Renal pelvis (tissue), 4 donors: Measurements from ENCODE around the gene REM2. TPM values are rescaled to one million over a fixed set of nuclear protein-coding genes. Genes with fewer than 3 reads are reported as not detected.

ENCODE experiments used
- DNase-seq: peaks from one replicate; pipeline ENCODE4 v3.0.0-alpha.2; 2013
- polyA plus RNA-seq, 3 donors: library from polyadenylated mRNA; unstranded; fragments of 120-200 nt; gene quantifications; one replicate each; pipeline ENCODE4 v1.2.1, GENCODE V29; 2013; ENCODE audit not compliant: insufficient read length in 3 of 3

Gene REM2
- polyA plus RNA-seq, 3 donors: 1.9 to 2.1 (median 1.9) TPM

DNA sequence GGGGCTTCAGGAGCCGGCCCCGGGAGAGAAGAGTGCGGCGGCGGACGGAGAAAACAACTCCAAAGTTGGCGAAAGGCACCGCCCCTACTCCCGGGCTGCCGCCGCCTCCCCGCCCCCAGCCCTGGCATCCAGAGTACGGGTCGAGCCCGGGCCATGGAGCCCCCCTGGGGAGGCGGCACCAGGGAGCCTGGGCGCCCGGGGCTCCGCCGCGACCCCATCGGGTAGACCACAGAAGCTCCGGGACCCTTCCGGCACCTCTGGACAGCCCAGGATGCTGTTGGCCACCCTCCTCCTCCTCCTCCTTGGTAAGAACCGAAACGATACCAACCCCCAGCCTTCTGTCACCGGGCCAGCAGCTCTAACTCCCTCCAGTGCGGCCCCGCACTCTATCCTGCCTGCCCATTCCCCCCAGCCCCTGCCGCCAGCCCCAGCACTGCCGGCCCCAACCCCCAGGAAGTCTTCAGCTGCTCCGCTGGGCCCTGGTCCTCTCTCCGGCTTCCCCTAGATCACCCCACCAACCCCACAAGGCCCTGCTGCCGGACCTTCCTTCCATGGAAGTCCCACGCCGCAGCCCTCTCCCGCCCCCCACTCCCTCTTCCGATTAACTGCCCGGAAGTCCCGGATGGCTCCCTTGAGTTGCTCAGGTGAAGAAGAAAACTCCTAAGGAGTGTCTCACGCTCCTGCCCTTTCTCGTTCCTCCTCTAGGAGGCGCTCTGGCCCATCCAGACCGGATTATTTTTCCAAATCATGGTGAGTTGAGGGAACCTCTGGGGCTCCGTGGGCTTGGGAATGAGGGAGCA is 10.8 kb upstream of the REM2 start:
- DNase-seq: peak; percentile 93

DNA sequence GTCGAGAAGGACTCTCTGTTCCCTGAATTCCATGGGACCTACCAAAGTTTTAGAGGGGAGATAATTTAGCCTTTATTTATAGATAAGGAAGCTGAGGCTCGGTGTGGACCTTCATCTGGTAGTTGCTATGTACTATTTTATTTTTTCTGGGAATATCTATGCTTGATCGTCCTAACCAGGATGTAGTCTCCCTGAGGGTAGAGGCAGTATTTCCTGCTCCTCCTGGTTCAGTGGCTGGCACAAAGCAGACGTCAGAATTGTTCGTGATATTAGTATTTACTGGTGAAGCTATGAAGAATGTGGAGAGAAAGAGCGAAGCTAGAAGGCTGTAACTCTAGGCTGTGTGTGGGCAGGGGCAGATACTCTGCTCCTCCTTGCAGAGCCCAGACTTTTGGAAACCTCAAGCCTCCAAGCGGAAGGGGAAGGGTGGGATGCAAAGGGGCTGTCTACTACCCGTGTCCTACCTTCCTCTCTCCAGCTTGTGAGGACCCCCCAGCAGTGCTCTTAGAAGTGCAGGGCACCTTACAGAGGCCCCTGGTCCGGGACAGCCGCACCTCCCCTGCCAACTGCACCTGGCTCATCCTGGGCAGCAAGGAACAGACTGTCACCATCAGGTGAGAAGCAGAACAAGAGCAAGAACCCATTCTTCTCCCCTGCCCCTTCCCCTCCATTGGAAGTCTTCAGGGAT is 10.0 kb upstream of the REM2 start:
- DNase-seq: no peak

DNA sequence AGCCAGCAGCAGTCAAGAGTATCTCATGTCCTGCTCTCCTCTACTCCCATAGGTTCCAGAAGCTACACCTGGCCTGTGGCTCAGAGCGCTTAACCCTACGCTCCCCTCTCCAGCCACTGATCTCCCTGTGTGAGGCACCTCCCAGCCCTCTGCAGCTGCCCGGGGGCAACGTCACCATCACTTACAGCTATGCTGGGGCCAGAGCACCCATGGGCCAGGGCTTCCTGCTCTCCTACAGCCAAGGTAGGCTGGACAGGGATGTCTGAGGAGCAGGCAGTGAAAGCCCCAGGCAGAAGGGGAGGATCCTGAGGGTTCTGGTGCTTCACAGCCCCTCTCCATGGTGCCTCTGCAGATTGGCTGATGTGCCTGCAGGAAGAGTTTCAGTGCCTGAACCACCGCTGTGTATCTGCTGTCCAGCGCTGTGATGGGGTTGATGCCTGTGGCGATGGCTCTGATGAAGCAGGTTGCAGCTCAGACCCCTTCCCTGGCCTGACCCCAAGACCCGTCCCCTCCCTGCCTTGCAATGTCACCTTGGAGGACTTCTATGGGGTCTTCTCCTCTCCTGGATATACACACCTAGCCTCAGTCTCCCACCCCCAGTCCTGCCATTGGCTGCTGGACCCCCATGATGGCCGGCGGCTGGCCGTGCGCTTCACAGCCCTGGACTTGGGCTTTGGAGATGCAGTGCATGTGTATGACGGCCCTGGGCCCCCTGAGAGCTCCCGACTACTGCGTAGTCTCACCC is 7.8 kb upstream of the REM2 start:
- no peak for DNase-seq

DNA sequence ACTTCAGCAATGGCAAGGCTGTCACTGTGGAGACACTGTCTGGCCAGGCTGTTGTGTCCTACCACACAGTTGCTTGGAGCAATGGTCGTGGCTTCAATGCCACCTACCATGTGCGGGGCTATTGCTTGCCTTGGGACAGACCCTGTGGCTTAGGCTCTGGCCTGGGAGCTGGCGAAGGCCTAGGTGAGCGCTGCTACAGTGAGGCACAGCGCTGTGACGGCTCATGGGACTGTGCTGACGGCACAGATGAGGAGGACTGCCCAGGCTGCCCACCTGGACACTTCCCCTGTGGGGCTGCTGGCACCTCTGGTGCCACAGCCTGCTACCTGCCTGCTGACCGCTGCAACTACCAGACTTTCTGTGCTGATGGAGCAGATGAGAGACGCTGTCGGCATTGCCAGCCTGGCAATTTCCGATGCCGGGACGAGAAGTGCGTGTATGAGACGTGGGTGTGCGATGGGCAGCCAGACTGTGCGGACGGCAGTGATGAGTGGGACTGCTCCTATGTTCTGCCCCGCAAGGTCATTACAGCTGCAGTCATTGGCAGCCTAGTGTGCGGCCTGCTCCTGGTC is 7.2 kb upstream of the REM2 start:
- DNase-seq: no peak

DNA sequence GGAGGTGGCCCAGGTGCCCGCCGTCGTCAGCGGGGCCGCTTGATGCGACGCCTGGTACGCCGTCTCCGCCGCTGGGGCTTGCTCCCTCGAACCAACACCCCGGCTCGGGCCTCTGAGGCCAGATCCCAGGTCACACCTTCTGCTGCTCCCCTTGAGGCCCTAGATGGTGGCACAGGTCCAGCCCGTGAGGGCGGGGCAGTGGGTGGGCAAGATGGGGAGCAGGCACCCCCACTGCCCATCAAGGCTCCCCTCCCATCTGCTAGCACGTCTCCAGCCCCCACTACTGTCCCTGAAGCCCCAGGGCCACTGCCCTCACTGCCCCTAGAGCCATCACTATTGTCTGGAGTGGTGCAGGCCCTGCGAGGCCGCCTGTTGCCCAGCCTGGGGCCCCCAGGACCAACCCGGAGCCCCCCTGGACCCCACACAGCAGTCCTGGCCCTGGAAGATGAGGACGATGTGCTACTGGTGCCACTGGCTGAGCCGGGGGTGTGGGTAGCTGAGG is 6.0 kb upstream of the REM2 start:
- no peak for DNase-seq

DNA sequence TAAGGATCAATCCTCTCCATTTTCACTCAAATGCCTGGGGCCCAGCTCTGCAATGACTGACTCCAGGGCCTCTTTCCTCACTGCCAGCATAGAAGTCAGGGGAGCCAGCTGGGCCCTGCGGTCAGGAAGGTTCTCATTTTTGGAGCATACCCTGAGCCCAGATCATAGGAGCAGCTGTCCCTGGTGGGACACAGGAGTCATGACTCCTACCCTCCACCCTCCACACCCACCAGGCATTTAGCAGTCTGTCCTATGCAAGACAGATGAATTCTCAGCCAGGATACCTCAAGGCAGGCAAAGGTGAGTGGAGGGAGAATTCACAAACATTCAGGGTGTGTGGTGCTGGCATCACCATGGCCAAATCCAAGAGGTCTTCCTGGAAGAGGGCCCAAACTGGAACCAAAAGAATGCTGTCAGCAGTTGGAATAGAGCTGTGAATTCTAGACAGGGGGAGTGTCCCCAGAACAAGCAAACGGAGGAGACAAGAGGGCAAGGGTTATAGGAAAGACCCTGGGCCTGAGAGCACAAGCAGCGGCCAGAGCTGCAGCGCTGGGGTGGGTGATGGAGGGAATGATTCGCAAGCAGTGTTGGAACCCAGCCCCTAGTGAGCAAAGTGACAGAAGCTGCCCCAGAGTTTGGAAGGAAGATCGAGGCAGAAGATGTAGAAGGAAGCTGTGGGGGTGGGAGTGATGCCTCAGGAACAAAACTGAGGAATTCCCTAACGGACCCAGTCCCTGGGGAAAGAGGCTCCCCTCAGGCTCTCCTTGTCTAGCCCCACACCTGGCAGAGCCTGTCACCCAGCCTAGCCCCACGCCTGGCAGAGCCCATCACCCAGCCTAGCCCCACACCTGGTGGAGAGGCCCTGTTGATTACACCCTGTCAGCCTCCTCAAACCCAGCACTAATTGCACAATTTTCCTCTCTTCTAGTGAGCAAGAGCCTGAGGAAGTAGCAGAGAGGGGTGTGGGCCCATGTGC is 4.5 kb upstream of the REM2 start:
- DNase-seq: no peak

DNA sequence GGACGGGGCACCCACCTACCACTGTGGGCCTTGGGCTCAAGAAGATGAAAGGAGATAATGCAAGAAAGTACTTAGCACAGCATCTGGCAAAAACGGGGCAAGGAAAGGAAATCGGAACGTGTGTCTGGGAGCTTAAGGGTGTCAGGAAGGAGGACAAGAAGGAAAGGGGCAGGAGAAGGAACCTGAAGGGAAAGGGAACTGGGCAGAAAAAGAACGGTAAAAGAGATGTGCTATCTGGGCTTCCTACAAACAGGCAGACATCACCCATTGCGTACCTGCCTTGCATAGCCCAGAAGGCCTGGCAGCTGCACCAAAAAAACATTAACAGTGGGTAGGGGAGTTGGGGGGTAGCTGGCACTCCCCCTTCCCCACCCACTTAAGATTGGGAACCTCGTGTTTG is 958 bp upstream of the REM2 start:
- no peak for DNase-seq

DNA sequence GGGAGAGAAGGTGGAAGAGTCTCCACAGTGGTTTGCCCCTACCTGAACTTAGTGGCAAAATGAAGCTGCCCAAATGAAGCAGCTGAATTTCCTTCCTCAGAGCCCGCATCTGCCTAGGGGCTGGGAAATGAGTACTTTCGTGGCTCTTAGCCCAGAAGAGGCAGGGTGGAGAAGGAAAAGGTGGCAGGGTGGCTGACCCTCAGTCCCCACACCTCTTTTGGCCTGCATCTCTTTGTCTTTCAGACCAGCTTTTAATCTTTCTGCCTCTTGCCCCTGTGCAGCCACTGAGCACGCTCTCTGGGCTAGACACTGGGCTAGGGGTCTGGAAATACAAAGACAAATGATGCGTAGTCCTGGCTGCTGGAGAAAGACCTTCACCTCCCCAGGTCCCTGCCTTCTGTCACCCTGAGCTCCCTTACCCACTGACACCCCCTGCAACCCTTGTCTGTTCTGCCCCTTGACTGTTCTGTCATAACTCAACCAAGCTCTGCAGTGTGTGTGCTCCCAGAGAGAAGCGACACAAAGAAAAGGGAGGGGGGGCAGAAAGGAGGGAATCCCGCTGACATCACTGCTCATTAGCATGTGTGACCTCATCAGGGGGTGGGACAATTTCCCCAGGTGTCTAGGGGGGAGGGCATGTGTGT is 371 bp upstream of the REM2 start:
- peak; percentile 89 for DNase-seq

DNA sequence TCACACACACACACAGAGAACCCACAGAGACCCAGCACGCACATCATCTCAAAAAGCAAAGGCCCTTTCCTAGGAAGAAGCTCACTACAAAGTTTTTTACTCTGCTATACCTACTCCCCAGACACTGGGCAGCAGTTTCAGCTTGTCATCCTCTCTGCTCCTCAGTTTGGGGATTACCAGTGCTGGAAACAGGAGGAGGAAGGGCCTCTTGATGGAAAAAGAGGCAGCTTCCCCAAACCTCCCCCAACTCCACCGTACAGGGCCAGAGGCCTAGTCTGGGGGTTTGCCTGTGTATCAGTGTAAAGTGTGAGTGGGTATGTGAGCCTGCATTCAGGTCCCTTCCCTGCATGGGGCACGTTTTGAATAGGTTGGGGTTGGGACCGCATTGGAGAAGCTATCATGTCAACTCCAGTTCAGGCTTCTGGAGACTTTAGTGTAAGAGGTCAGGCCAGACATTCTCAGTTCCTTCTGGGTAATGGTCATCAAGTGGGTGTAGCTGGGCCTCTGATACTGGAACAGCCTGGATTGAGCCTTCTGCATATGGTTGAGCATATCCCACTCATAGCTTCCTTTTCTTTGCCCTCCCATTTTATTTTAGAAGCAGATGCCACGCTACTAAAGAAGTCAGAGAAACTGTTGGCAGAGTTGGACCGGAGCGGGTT is 1.2 kb downstream of the REM2 start:
- no peak for DNase-seq

DNA sequence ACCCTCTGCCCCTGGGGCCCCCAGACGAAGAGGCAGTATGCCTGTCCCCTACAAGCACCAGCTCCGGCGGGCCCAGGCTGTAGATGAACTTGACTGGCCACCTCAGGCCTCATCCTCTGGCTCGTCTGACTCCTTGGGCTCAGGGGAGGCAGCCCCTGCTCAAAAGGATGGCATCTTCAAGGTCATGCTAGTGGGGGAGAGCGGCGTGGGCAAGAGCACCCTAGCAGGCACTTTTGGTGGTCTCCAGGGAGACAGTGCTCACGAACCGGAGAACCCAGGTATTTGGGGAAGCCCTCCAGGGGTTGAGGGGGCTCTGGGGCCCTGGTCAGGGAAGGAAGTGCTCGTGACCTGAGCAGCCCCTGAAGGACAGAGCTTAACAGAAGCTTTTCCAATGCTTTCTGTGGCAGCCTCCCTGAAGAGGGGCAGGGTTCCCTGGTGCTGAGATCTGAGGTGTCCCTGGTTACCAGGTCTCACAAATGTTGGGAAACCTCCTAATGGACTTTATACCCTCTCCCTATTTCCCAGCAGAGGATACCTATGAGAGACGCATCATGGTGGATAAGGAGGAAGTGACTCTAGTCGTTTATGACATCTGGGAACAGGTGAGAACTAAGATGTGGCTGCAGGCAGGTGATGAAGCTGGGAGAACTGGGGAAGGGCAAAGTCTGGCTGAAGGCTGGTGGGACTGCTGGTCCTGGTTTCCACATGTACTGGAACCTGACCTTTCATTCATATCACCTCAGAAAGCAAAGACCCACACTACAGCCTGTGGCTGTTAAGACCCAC is 1.9 kb downstream of the REM2 start:
- no peak for DNase-seq

DNA sequence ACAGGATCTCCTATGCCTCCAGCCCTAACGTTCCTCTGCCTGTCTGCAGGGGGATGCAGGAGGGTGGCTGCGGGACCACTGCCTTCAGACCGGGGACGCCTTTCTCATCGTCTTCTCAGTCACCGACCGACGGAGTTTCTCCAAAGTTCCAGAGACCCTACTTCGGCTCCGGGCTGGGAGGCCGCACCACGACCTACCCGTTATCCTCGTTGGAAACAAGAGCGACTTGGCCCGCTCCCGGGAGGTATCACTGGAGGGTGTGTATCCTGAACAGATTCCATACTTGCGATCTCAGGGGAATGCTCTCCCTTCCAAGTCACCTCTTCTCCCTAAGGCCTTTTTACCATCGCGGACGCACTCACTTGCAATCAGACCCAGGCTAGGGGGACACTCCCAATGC is 3.0 kb downstream of the REM2 start:
- DNase-seq: no peak

DNA sequence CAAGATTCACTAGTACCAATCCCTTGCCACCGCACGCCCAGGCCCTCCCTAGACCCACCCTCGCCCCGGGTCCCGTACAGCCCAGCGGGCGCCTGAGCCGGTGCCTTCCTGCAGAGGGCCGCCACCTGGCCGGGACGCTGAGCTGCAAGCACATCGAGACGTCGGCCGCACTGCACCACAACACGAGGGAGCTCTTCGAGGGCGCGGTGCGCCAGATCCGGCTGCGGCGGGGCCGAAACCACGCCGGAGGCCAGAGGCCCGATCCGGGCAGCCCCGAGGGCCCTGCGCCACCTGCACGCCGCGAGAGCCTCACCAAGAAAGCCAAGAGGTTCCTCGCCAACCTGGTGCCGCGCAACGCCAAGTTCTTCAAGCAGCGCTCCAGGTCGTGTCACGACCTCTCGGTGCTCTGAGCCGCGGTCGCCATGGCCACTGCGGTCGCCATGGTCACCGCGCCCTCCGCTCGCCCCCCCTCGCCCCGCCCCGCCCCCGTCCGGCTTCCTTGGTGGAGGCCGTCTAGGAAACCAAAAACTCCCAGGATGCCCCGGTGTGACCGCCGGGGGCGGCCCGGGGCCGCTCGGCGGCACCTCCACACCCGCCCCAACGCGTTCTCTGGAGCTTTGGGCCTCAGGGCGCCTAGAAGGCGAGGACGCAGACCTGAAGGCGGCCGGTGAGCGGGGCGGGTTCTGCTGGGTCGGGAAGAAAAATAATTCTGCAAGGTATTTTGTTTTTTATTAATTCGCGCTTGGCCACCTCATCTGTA is 3.7 kb downstream of the REM2 start:
- peak; percentile 84 for DNase-seq

DNA sequence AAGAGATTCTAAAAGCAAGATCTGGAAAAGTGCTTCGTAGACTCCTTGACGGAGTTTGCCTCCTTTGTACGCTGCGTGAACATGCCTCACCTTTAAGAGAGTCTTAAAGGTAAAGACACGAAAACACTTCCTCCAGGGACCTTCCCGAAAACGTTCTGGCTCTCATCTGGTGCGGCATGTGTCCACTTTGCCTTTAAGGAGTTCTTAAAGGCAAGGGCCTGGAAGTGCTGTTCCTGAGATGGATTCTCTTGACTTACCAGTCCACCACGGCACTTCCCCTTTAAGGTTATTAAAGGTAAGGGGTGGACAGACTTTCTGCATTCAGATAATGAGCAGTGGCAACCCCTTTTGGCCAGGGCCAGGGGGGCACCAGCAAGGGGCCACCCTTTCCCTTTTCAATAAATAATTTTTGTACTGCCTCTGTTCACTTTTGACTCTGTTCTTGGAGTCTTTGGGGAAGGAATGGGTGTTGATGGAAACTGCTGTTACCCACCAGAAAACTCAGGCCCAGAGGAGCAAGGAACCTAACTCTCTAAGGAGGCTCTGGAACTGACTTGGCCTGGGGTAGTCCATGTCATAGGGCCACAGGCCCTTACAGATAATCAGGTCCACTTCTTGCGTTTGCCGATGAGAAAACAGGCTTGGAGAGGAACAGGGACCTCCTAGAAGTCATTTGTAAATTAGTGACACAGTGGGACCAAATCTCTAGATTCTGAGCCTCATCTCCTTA is 4.4 kb downstream of the REM2 start:
- peak; percentile 93 for DNase-seq

DNA sequence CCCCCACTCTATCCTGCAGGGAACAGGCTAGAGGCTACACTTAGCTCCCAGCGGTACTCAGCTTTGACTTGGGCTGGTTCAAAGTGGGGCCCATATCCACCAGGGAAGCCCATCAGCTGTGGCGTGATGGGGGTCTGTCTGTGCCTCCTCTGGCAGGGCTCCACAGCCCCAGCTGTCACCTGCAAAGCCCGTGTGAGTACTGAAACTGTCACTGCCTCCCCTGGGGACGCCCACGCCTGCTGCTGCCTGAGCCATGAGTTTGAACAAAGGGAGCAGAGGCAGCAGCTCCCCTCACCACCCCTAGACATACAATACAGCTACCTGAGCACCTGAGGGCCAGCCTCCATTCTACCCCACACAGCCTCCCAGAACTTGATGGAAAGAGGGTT is 5.0 kb downstream of the REM2 start:
- no peak for DNase-seq

DNA sequence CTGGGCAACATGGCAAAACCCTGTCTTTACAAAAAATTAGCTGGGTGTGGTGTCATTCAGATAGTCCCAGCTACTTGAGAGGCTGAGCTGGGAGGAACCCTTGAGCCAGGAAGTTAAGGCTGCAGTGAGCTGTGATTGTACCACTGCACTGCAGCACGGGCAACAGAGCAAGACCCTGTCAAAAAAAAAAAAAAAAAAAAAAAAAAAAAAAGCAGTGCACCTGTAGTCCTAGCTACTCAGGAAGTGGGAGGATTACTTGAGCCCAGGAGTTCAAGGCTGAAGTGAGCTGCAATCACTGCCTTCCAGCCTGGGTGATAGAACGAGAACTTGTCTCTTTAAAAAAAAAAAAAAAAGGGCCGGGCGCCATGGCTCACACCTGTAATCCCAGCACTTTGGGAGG is 5.6 kb downstream of the REM2 start:
- no peak for DNase-seq

DNA sequence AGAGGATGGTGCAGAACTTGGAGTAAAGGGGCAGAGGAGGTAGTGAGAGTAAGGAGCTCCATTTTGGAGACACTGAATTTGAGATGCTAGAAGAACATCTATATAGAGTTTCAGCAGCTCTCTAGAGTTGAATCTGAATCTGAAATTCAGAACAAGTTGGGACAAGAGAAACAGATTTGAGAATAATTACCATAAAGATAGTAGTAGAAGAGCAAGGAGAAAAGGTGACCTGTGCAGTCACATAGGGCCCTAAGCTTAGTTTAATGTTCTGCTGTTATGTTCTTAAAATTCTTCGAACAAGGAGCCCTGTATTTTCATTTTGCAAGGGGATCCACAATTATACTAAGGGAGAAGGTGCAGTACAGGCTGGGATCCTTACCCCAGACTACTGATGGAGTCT is 7.4 kb downstream of the REM2 start:
- DNase-seq: no peak

DNA sequence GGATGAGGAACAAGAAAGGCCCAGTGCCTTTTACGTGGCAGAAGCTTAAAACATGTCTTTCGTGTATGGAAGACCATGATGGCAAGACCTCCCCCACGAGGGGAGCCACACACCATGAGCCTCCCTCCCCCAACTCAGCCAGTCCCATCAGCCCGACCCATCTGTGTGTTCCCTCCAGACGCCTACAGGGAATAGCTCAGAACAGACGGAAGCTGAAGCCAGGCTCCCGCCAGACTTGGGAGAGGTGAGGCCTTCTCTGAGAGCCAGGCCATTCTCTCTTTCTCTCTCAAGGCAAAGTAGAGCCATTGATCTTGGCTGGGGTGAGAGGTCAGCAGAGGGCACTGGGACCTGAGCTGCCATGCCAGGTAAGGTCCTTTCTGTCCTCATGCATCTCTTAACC is 9.5 kb downstream of the REM2 start:
- no peak for DNase-seq

DNA sequence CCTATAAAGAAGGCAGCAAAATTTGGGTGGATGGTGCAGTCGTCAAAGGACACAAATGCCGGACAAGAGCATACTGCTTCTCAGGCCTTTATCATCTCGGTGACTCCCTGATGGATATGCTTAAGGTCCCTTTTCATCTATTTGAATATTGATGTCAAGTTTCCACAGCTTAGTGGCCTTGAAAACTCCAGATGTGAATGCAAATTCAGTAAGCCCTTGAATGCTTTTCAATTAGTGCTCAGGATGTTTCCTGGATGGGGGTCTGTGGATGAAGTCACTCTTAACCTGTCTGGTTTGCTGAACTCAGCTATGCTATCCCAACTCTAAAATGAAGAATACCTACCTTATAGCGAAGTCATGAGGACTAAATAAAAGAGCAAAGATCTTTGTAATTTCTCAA is 10.7 kb downstream of the REM2 start:
- DNase-seq: no peak
